GM19463 (cell line): ENCODE data around the gene GPATCH2.
A peak's percentile ranks its signal among the peaks of the same experiment; 100 is the strongest.

Experiments
- ATAC-seq: cut with Tn5 transposase; IDR thresholded peaks from one replicate; pipeline ENCODE4 v1.9.1; 2021; ENCODE audit warnings: mild to moderate bottlenecking, moderate library complexity; ENCODE audit not compliant: unreplicated experiment

GPATCH2 gene

GRCh38 chr1:217630711-217631591 is at the start of gene GPATCH2, which contains the start of gene SPATA17:
Gene GPATCH2 (minus strand): TSS chr1:217631090. CDS start chr1:217630971, 119 bp downstream.
Gene SPATA17 (plus strand): TSS chr1:217631344. CDS start chr1:217631379, 35 bp downstream.
- peak; percentile 97 for ATAC-seq

- ATAC-seq: no peak
Measured at GRCh38 chr1:217674028-217674729, 43.3 kb upstream of the GPATCH2 start.

- ATAC-seq: peak; percentile 65
Measured at GRCh38 chr1:217673387-217673786, 42.5 kb upstream of the GPATCH2 start.

GRCh38 chr1:217668351-217668940 is 37.6 kb upstream of the GPATCH2 start:
- ATAC-seq: no peak

GRCh38 chr1:217661407-217661806 is 30.5 kb upstream of the GPATCH2 start:
- ATAC-seq: no peak

GRCh38 chr1:217660353-217661062 is 29.6 kb upstream of the GPATCH2 start:
- ATAC-seq: peak; percentile 64

- no peak for ATAC-seq
Measured at GRCh38 chr1:217650674-217651073, 19.8 kb upstream of the GPATCH2 start.

GRCh38 chr1:217647791-217648190 is 16.9 kb upstream of the GPATCH2 start:
- no peak for ATAC-seq

DNA sequence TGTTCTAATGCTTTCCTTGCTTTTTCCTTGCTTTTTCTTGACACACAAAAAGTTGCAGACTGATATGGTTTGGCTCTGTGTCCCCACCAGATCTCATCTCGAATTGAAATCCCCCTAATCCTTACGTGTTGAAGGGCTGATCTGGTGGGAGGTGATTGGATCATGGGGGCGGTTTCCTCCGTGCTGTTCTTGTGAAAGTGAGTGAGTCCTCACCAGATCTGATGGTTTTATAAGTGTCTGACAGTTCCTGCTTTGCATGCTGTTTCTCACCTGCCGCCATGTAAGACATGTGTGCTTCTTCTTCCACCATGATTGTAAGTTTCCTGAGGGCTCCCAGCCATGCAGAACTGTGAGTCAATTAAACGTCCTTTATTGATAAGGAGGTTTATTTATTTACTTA is 11.6 kb upstream of the GPATCH2 start:
- no peak for ATAC-seq

GRCh38 chr1:217627431-217627830 is 3.5 kb downstream of the GPATCH2 start:
- ATAC-seq: no peak

DNA sequence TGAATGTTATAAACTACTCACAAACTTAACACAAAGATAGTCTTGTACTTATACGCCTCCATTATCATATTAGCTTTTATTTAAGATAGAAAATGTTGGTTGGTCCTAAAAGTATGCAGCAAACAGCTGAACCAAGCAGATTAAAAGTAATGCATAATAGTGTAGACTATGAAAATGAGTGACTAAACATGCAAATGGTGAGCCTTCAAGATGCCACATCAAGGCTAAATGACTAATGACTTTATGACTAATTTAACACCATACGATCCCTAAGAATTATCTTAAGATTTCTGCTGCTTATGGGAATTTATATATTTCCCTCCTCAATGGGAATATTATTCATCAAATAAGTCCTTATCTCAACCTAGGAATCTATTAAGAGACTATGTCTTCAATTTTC is 4.6 kb downstream of the GPATCH2 start:
- no peak for ATAC-seq

- peak; percentile 30 for ATAC-seq
Measured at GRCh38 chr1:217622042-217622441, 8.8 kb downstream of the GPATCH2 start.

DNA sequence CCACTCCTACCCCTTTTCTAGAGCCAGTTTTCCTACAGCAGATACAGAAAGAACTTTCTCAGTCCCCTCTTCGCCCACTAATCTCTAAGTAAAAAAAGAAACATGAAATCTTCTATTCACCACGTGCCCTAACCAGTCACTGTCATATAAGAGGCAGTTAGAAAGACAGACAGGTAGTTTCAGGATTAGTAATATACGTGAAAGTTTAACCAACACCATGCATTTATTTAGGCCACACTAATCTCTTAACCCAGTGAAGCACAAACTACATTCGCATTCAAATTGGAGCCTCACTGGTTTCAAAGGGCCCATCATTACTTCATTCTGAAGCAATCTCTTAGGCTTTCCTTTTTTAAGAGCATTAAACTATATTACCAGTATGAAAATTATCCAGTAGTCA is 10.1 kb downstream of the GPATCH2 start:
- peak; percentile 98 for ATAC-seq

DNA sequence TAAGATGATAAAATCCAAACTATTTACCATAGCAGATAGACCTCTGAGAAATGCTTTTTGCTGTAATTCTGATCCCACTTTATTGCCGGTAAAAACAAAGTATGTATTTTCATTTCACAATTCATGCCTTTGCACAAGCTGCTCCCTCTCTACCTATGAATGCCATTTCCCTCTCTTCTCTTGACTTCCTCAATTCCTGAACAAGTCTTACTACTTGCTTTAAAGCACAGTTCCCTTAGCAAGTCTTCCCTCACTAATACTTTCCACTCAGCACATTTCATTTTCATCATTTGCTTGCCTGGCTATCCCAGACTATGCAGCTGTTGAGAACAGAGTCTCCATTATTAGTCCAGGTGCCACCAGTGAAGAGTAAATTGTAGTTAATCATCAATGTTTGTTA is 13.8 kb downstream of the GPATCH2 start:
- ATAC-seq: no peak

DNA sequence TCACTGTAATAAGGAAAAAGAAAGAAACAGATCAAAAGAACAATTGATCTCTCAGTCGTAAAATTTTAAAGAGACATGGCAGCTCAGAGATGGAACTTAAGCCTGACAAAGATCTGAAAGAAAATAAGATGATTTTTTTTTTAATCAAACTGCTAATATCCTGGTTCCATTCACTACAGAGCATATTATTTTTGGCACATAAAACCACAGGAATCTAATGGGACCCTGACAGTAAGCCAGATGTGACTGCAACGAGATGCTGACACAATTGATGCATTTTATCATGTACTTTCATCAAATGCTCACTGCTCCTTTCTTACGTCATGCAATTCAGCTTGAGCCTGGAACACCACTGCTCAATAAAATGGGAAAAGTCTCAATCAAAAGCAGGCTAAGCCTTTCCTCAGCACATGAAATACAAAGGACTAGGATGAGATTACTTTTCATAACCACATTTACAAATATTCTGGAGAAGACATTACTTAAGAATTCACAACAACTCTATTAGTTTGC is 16.6 kb downstream of the GPATCH2 start:
- ATAC-seq: no peak

- no peak for ATAC-seq
Measured at GRCh38 chr1:217605390-217605789, 25.5 kb downstream of the GPATCH2 start.

GRCh38 chr1:217602380-217602779 is 28.5 kb downstream of the GPATCH2 start:
- no peak for ATAC-seq

- no peak for ATAC-seq
Measured at GRCh38 chr1:217599154-217599553, 31.7 kb downstream of the GPATCH2 start.

- ATAC-seq: no peak
Measured at GRCh38 chr1:217590598-217590997, 40.3 kb downstream of the GPATCH2 start.

DNA sequence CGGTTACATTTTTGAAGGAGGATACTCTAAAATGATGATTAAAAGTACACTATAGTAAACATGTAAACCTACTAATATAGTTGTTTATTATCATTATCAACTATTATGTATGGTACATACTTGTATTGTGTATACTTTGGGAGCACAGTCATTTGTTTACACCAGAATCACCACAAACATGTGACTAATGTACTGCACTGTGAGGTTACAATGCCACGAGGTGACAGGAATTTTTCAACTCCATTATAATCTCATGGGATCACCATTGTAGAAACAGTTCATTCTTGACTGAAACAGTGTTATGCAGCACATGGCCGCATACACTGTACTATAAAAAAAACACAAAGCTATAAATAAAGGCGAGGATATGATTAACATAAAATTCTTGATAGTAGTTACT is 44.3 kb downstream of the GPATCH2 start:
- no peak for ATAC-seq

- no peak for ATAC-seq
Measured at GRCh38 chr1:217585577-217585976, 45.3 kb downstream of the GPATCH2 start.
